Upper lobe of left lung (tissue), 4 donors: ENCODE data around the gene BRWD1.

Experiments
- EP300 ChIP-seq, 4 donors: sonication (generic); formaldehyde crosslinking; IDR thresholded peaks; one replicate each; pipeline ENCODE4 v1.5.1; 2017; ENCODE audit warnings: antibody characterized with exemption in 4 of 4, control low read depth in 2 of 4
- TF ChIP-seq, protein P1 (sequence below), 6 experiments: fragments of 450-650 bp in 4 of 6; fragments of 200-600 bp in 2 of 6; sonication (generic) in 2 of 6; IDR thresholded peaks; one replicate each; pipeline ENCODE4 v1.5.1; 2016 to 2019; ENCODE audit warnings: antibody characterized with exemption in 6 of 6

DNA sequence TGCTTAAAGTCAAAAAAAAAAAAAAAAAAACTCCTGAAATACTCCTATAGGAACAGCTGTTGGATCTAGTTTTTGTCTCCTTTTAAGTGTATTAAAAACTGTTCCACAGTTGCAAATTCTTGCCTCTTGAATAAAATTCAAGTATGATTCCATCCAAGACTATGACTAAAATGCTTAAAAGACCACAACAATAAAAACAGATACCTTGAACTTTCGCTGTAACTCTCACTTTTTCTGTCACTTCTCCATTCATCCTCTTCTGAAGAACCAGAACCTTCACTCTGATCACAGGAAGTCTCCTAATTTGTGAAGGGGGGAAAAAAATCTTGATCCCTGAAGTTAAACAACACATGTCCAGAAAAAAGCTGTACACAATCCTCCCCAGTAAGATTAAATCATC, 75.2 kb downstream of the BRWD1 start:
- TF ChIP-seq, protein P1, sequence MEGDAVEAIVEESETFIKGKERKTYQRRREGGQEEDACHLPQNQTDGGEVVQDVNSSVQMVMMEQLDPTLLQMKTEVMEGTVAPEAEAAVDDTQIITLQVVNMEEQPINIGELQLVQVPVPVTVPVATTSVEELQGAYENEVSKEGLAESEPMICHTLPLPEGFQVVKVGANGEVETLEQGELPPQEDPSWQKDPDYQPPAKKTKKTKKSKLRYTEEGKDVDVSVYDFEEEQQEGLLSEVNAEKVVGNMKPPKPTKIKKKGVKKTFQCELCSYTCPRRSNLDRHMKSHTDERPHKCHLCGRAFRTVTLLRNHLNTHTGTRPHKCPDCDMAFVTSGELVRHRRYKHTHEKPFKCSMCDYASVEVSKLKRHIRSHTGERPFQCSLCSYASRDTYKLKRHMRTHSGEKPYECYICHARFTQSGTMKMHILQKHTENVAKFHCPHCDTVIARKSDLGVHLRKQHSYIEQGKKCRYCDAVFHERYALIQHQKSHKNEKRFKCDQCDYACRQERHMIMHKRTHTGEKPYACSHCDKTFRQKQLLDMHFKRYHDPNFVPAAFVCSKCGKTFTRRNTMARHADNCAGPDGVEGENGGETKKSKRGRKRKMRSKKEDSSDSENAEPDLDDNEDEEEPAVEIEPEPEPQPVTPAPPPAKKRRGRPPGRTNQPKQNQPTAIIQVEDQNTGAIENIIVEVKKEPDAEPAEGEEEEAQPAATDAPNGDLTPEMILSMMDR (IDR thresholded peaks at IDR 0.05) = no peak
- TF ChIP-seq EP300 (IDR thresholded peaks at IDR 0.05) = no peak
